Mononuclear cell (primary cell): ENCODE data around the gene SEC22B. TPM values are rescaled to one million over a fixed set of nuclear protein-coding genes. Genes with fewer than 3 reads are reported as not detected.
"Not testable (repeated sequence)": the region's sequence is repeated elsewhere in the genome, so short reads cannot be mapped to it uniquely, and the experiment has no call there.

Experiments
- H3K27me3 ChIP-seq: 2 replicates; pipeline ENCODE4 v1.6.0; 2011; ENCODE audit warnings: low read length, control low read depth; ENCODE audit not compliant: insufficient read depth
- H3K4me1 ChIP-seq: 2 replicates; pipeline ENCODE4 v1.5.1; 2011; ENCODE audit warnings: mild to moderate bottlenecking, low read length, control low read depth; ENCODE audit not compliant: insufficient read depth
- H3K4me3 ChIP-seq: 2 replicates; pipeline ENCODE4 v1.5.1; 2011; ENCODE audit warnings: mild to moderate bottlenecking, low read length, moderate library complexity
- H3K9me3 ChIP-seq: 2 replicates; pipeline ENCODE4 v1.5.1; 2011; ENCODE audit warnings: low read depth, mild to moderate bottlenecking, control low read depth, low read length
- total RNA-seq: library from RNA; depleted of rRNA; stranded (reverse); fragments of >200 nt; gene quantifications from one replicate; pipeline ENCODE4 v1.2.3, GENCODE V29; 2012

Gene SEC22B
- 55.3 TPM for total RNA-seq

DNA sequence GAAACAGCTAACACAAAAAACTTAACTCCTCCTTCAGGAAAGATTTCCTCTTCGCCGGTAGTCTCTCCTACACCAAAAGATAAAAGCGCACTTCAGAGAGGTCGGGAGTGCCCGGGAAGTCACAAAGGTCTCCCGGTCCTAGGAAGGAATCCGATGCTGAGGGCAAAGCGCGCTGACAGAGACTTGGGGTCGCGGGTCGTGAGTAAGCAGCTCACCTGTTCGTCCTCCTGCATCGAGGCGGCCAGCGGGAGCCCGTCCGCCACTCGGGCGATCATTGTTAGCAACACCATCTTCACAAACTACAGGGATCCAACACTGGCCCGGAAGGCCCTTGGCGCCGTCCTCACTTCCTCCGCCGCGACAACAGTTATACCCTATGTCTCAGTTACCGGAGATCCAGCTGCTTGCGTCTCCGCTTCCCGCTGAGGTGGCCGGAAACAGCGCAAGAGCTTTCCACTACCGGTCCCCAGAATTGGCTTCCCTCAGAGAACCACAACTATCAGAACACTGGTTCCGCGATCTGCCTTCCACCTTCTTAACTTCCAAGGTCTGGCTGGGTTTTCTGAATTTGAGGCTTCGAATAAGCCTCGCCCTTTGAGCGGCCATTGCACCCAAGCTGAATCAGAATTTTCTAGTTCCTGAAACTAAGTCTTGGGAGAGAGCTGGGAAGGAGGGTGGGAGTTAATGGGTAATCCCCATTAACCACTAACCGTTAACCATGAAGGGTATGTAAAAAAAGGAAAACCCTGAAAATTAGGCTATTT, at the start of gene SEC22B:
Gene SEC22B, minus strand, starts transcription at position 429 of the 764 bp plus-strand sequence. Its CDS starts 139 bp downstream, at position 290.
- peak within 1 kb of the TSS; percentile 100 for H3K4me3 ChIP-seq
- H3K9me3 ChIP-seq = no peaks in the 10 kb centered on the region
- H3K4me1 ChIP-seq = peaks cover 8% of the 10 kb centered on the region
- H3K27me3 ChIP-seq = no peaks in the 10 kb centered on the region

DNA sequence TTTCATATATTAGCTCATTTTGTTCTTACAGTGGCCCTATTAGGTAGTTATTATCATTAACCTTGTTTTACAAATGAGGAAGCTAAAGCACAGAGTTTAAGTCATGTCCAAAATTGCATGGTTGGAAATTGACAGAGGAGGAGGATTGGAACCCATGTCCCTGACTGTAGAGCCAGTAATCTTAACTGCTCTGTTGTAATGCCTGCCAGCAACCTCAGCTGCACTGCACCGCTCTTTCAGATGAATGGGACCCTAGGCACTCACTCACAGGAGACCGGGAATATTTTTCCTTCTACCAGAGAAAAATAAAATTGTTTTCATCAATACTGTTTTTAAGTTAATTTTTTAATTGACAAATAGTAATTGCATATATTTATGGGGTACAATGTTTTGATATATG, 41.6 kb upstream of the SEC22B start:
- H3K4me1 ChIP-seq, H3K27me3 ChIP-seq, H3K4me3 ChIP-seq, H3K9me3 ChIP-seq: not testable (repeated sequence)

DNA sequence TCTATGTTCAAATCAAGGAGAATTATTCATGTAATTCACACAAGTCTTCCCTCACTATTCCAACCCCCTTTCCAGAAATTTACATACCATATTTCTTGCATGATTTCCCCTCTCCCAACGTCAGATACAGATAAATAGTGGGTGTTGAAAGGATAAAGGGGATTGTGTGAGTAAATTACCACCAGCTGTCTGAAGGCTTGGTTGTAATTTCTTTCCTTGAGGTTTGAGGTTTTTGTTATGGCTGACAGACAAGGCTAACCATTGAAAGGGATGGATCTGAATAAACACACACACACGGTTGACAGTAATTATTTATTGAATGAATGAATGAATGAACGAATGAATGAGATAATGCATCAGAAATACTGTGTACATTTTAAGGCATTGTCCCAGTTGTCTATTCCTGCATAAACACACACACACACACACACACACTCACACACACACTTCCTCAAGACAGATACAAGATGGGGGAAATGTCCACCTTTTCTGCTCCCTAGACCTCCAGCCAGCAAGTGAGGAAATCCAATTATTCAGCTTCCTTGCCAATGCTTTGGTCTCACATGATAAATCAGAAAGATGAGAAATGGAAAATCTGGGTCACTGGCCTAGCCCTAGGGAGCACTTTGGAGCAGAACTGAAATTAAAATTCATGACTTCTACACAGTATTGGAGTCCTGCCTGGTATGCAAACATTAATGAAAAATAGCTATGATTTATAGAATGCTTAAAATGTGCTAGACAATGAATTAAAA, 41.0 kb upstream of the SEC22B start:
- not testable (repeated sequence) for H3K9me3 ChIP-seq, H3K27me3 ChIP-seq, H3K4me1 ChIP-seq, H3K4me3 ChIP-seq

DNA sequence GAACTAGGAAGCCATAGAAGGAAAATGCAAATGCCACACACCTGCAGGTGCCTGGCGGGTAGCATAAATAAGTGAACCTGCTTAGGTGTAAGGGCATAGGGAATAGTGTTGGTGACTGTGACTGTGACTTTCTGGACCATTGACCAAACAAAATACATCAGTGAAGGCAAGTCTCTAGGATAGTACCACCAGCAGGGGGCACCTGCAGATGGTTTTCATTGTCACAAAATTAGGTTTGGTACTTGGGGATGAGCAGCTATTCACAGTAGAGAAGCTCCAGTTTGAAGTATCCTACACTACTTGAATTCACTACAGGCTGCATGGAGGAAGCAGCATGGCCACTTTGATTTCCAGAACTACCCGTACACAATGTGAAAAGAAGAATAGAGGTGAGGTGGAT, 37.3 kb upstream of the SEC22B start:
- H3K27me3 ChIP-seq = not testable (repeated sequence)

DNA sequence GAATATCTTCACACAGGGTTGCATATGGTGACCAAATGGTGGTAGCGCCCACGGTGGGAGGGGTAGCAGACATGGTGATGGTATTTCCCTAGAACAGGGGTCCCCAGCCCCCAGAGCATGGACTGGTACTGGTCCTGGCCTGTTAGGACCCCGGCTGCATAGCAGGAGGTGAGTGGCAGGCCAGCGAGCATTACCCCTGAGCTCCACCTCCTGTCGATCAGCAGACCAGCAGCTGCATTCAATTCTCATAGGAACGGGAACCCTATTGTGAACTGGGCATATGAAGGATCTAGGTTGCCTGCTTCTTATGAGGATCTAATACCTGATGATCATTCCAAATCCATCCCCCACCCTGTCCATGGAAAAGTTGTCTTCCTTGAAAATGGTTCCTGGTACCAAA, 34.4 kb upstream of the SEC22B start:
- H3K4me3 ChIP-seq, H3K27me3 ChIP-seq, H3K4me1 ChIP-seq, H3K9me3 ChIP-seq: not testable (repeated sequence)

More for the DNA sequence above, 37.3 kb upstream of the SEC22B start:
- not testable (repeated sequence) for H3K4me1 ChIP-seq, H3K9me3 ChIP-seq, H3K4me3 ChIP-seq

DNA sequence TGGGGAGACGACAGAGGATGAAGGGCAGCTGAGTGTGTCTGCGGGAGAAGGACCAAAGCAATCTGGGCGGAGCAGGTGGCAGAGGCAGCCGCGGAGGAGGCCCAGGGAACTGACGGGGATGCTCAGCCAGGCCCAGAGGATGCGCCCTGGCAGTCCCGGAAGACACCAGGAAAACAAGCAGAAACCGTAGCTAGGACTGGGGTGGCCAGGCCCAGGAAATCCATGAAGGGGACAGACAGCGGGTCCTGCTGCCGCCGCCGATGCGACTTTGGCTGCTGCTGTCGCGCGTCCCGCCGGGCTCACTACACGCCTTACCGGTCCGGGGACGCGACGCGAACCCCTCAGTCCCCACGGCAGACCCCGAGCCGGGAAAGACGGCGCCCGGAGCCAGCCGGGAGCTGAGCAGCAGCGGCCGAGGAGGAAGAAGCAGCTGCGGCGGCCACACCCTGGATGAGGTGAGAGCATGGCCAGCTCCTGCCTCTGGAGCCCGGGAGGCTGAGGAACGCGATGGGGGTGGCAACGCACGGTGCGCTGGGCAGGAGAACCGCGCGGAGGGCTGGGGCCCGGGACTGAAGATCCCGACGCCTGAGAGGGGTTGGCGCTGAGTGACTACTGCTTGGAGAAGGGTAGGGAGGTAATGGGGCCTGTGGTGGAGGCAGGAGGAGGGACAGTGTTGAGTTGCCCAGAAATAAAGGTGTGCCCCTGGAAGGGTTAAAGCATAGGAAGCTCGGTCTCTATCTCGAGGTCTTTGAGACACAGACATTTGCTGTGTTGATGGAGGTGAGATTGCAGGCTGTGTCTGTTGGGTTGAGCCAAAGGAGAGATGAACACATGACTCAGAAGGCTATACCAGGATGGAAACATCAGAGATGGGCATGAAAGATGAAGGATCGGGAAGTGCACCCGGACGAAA, 20.8 kb upstream of the SEC22B start:
- not testable (repeated sequence) for H3K27me3 ChIP-seq, H3K4me1 ChIP-seq, H3K9me3 ChIP-seq, H3K4me3 ChIP-seq

DNA sequence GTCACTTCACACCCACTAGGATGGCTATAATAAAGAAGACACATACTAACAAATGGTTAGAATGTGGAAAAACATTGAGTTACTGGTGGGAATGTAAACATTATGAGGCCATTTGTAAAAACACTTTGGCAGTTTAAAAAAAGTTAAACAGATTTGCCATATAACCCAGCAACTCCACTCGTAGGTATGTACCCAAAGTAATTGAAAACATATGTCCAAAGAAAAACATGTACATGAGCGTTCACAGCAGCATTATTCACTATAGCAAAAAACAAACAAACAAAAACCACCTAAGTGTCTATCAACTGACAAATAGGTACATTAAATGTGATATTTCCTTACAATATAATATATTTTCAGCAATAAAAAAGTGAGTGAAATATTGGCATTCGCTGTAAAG, 12.3 kb upstream of the SEC22B start:
- not testable (repeated sequence) for H3K9me3 ChIP-seq, H3K27me3 ChIP-seq, H3K4me3 ChIP-seq, H3K4me1 ChIP-seq

DNA sequence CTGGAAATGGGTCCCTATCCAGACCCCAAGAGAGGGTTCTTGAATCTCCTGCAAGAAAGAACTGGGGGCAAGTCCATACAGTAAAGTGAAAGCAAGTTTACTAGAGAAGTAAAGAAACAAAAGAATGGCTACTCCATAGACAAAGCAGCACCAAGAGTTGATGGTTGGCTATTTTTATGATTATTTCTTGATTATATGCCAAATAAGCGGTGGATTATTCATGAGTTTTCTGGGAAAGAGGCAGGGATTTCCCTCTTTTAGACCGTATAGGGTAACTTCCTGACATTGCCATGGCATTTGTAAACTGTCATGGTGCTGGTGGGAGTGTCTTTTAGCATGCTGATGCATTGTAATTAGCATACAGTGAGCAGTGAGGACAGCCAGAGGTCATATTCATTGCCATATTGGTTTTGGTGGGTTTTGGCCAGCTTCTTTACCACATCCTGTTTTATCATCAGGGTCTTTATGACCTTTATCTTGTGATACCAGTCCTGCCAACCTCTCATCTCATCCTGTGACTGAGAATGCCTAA, 5.9 kb upstream of the SEC22B start:
- not testable (repeated sequence) for H3K27me3 ChIP-seq, H3K4me1 ChIP-seq, H3K4me3 ChIP-seq, H3K9me3 ChIP-seq

DNA sequence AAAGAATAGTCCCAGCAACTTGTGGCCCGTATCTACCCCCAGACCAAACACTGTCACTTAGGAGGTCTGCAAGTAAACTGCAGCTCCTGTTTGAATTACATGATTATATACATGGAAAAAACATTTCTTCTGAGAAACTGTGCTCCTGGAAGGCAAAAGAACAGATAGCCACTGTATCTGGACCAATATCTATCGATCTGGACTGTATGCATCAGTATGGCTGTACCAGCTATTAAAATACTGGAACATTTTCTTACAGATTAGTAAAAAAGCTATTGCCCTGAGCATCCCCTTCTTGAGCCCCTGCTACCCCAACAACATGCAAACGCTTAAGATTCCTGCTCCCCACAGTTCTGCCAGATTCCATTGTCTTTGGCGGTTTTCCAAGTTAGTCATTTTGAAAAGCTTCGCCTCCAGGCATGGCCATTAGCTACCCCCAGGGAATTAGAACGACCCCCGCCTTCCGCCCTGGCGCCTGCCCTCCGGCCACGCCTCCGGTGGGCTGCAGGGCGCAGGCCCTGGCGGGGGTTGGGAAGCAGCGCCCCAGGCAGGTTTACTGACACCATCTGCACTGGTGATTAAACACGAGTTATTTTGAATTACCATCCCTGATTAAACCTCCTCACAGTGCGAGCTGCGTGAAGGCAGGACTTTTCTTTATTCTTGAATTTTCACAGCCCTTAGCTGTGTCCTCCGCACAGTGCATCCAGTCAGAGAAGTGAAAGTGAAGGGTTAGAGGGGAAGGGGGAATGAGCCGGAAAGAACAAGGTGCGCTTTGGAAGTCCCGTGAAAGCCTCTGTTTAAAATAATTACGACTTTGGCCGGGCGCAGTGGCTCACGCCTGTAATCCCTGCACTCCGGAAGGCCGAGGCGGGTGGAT, 3.7 kb upstream of the SEC22B start:
- H3K27me3 ChIP-seq, H3K9me3 ChIP-seq, H3K4me1 ChIP-seq, H3K4me3 ChIP-seq: not testable (repeated sequence)

DNA sequence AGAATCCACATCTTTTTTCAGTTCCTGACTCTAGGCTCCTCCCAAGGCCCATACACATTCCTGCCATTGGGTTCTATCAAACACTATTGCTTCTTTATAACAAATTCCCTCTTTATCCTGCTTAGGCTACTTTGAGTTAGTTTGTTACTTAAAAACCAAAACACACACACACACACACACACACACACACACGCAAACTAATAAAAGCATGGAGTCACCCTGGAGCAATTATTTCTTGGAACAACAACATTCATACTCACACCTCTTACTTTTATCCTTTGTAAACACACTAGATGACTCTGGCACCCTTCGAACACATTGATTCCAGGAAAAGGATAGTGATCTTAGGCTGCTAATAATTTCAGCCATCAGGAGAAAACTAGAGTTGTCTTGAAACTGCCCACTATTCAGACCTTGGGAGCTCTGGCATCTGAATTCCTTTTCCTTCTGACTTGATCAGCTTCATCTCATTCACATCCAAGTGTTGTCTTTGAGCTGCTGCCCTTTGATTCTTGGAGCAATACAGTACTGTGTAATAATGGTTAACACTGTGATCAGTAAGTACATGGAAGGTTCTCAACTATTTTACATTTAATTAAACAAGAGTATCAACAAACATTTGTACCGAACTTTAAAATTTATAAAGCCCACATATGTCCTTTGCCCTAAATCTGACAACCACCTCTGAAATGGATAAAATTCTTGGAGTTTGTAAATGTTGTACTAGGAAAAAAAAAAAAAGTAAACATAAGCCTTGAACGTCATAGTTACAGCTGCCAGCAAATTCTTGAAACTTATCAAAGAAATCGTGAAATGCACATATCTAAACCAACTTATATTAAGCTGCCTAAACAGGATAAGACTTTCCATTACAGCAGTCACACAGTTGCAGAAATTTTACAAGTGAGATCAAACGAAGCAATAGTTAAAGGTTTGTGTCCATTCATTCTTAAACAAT, 2.8 kb upstream of the SEC22B start:
- Histone ChIP-seq H3K9me3 (no peaks in the 10 kb centered on the region), H3K4me1 (peaks cover 8% of the 10 kb centered on the region), H3K27me3 (no peaks in the 10 kb centered on the region), H3K4me3 (no peak overlapping the region)

DNA sequence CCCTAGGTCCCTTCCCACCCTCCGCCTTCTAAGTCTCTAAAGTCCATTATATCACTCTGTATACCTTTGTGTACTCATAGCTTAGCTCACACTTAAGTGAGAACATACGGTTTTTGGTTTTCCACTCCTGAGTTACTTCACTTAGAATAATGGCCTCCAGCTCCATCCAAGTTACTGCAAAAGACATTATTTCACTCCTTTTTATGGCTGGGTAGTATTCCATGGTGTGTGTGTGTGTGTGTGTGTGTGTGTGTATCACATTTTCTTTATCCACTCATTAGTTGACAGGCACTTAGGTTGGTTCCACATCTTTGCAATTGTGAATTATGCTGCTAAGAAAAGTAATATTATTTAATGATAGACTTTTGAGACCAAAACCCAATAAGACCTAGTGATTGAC, 1.7 kb upstream of the SEC22B start:
- not testable (repeated sequence) for H3K4me1 ChIP-seq, H3K9me3 ChIP-seq, H3K4me3 ChIP-seq, H3K27me3 ChIP-seq

DNA sequence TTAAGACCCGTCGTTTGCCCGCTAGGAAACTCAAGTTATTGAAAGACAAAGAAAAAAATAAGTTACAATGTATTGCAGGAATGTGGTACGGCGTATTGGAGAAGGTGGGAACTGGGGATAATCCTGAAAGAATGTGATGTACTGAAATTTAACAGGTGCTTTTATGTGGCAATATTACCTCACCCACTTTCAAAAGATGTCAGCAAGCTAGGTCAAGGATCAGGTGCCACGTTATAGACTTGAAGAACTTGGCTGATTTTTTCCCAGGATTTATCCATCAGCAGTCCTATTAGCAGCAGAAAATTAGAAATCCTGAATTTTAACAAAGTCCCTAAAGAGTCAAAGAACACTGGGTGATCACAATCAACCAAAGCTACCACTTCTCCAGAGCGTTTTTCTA, 632 bp downstream of the SEC22B start:
- H3K27me3 ChIP-seq, H3K4me1 ChIP-seq, H3K9me3 ChIP-seq: not testable (repeated sequence)
- peak overlapping the region; percentile 100 for H3K4me3 ChIP-seq

DNA sequence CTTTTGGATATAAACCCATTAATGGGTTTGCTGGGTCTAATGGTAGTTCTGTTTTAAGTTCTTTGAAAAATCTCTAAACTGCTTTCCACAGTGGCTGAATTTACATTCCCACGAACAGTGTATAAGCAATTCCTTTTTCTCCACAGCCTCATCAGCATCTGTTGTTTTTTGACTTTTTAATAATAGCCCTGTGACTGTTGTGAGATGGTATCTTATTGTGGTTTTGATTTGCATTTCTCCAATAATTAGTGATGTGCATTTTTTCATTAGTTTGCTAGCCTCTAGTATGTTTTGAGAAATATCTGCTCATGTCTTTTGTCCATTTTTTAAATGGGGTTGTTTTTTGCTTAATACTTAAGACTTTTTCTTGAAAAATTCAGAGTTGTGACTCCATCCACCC, 11.6 kb downstream of the SEC22B start:
- H3K4me1 ChIP-seq, H3K4me3 ChIP-seq, H3K9me3 ChIP-seq, H3K27me3 ChIP-seq: not testable (repeated sequence)
